NCI-H1930 (cell line): ENCODE data around the gene IL37.

Experiments
- DNase-seq, 2 experiments: peaks; one replicate each; lab custom pipeline; 2025; lab: John Stamatoyannopoulos, UW

IL37 gene

GRCh38 chr2:112960230-112960825, 49.4 kb downstream of the IL37 start:
- DNase-seq: no peak

DNA sequence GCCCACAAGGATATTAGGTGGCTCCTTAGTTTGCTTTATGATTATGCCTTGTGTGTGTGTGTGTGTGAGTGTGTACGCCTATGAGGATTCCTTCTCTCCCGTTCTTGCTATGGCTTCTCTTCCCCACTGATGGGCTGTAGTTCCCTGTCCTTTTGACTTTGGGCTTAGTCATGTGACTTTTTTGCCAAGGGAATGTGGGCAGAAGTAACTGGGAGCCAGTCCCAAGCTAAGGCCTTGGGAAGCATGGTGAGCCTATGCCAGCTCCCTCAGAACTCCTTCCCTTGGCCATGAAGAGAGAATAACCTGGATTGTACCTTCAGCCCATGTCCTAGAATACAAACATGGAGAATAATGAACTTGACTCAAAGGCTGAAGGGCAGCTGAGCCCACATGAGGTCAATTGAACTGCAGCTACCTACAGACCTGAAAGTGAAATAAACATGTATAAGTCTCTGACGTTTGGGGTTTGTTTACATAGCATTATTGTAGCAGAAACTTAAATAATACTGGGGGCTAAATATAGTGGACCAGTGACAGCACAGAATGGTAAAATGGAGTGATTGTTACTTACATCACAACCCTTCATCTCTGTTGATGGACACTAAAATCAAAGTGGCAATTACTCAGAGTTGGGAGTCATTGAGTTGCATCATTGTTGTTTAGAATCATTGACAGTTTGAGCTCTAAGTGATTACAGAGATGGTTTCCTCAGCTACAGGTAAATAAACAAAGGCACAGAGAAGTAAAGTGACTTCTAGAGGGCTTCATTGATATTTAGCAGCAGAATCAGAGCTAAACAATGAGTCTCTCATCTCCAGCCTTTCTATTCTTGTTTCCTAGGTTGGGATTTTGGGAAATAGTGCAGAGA, 51.6 kb downstream of the IL37 start:
- DNase-seq: no peak

- DNase-seq: no peak
Measured at GRCh38 chr2:112967023-112967422, 56.1 kb downstream of the IL37 start.
